CD4-positive, CD25-positive, alpha-beta regulatory T cell (primary cell): ENCODE results near the gene HPCA. TPM values are rescaled to one million over a fixed set of nuclear protein-coding genes. Genes with fewer than 3 reads are reported as not detected.

Experiments
- ATAC-seq, 2 donors: fragments of 150-1000 bp; cut with Tn5 transposase; one replicate each; pipeline ENCODE4 v1.10.0; 2021; ENCODE audit warnings: low read depth in 2 of 2, moderate number of reproducible peaks in 2 of 2, moderate library complexity in 1 of 2
- DNase-seq, 3 donors: peaks; one replicate each; pipeline versions ENCODE4 v3.0.0 to v3.0.0-alpha.2; 2012 to 2022; ENCODE audit warnings: mixed read lengths in 1 of 3
- H3K27ac ChIP-seq: one replicate; pipeline ENCODE4 v1.7.0; 2013; ENCODE audit warnings: mild to moderate bottlenecking, low read length; ENCODE audit not compliant: insufficient read depth, poor library complexity, severe bottlenecking
- H3K27me3 ChIP-seq: one replicate; pipeline ENCODE4 v1.7.0; 2013; ENCODE audit warnings: low read length; ENCODE audit not compliant: control insufficient read depth, insufficient read depth
- H3K36me3 ChIP-seq: one replicate; pipeline ENCODE4 v1.7.0; 2013; ENCODE audit warnings: mild to moderate bottlenecking, low read length, moderate library complexity; ENCODE audit not compliant: control insufficient read depth, insufficient read depth
- H3K4me1 ChIP-seq: 2 replicates; pipeline ENCODE4 v1.7.0; 2013; ENCODE audit warnings: mild to moderate bottlenecking, low read length; ENCODE audit not compliant: insufficient read depth, control insufficient read depth, poor library complexity, severe bottlenecking
- H3K4me3 ChIP-seq: one replicate; pipeline ENCODE4 v1.7.0; 2013; ENCODE audit warnings: low read depth, mild to moderate bottlenecking, low read length, moderate library complexity
- H3K9me3 ChIP-seq, 2 experiments: 1 replicate in 1 of 2; 2 replicates in 1 of 2; pipeline ENCODE4 v1.7.0; 2013; ENCODE audit warnings: low read length in 2 of 2, mild to moderate bottlenecking in 1 of 2, moderate library complexity in 1 of 2; ENCODE audit not compliant: control insufficient read depth in 2 of 2
- H3K27ac Mint-ChIP-seq, 3 donors: one replicate each; pipeline ENCODE4 v1.8.0; 2020 to 2022; ENCODE audit warnings: mild to moderate bottlenecking in 3 of 3, mixed read lengths in 3 of 3, moderate library complexity in 2 of 3
- H3K27me3 Mint-ChIP-seq: one replicate; pipeline ENCODE4 v1.8.0; 2022; ENCODE audit warnings: mild to moderate bottlenecking, mixed read lengths
- H3K36me3 Mint-ChIP-seq: one replicate; pipeline ENCODE4 v1.8.0; 2020; ENCODE audit warnings: mixed read lengths
- H3K4me1 Mint-ChIP-seq, 4 donors: one replicate each; pipeline ENCODE4 v1.8.0; 2020 to 2022; ENCODE audit warnings: mixed read lengths in 4 of 4, mild to moderate bottlenecking in 1 of 4
- H3K4me3 Mint-ChIP-seq, 4 donors: one replicate each; pipeline ENCODE4 v1.8.0; 2020 to 2022; ENCODE audit warnings: mild to moderate bottlenecking in 4 of 4, mixed read lengths in 4 of 4, moderate library complexity in 3 of 4
- H3K9me3 Mint-ChIP-seq, 7 donors: one replicate each; pipeline ENCODE4 v1.8.0; 2020 to 2022; ENCODE audit warnings: mixed read lengths in 7 of 7, mild to moderate bottlenecking in 3 of 7, moderate library complexity in 2 of 7
- polyA plus RNA-seq, 4 donors: library from polyadenylated mRNA; unstranded; fragments of 300-500 nt; fragmentation: Illumina TruSeq; gene quantifications; one replicate each; pipeline ENCODE4 v1.2.3, GENCODE V29; 2021
- total RNA-seq: library from RNA; stranded (reverse); gene quantifications from one replicate; pipeline ENCODE4 v1.2.3, GENCODE V29; 2022

HPCA gene
- total and polyA plus RNA-seq, 5 donors from 2014 or later, result not detected

GRCh38 chr1:32861904-32862695 is 24.2 kb upstream of the HPCA start:
- H3K4me1 Mint-ChIP-seq, result peaks cover 0 to 3% (median 0%) of the 10 kb centered on the region in 4 donors
- peaks cover 31% of the 10 kb centered on the region for H3K36me3 Mint-ChIP-seq
- Histone ChIP-seq H3K4me3 (no peak overlapping the region), H3K4me1 (no peaks in the 10 kb centered on the region), H3K9me3 (no peaks in the 10 kb centered on the region), H3K27me3 (no peaks in the 10 kb centered on the region), H3K27ac (no peak overlapping the region), H3K36me3 (peaks cover 12% of the 10 kb centered on the region)
- ATAC-seq (no peak), DNase-seq (no peak)
- H3K4me3 Mint-ChIP-seq, result no peak overlapping the region
- no peak overlapping the region for H3K27ac Mint-ChIP-seq
- H3K9me3 Mint-ChIP-seq, result no peaks in the 10 kb centered on the region
- peaks cover 5% of the 10 kb centered on the region for H3K27me3 Mint-ChIP-seq

GRCh38 chr1:32863218-32863880 is 22.9 kb upstream of the HPCA start:
- peaks cover 36% of the 10 kb centered on the region for H3K36me3 Mint-ChIP-seq

GRCh38 chr1:32863881-32864245 is 22.4 kb upstream of the HPCA start:
- Mint-ChIP-seq H3K36me3 (peaks cover 41% of the 10 kb centered on the region), H3K4me3 (no peak overlapping the region), H3K27ac (no peak overlapping the region), H3K4me1 (peaks cover 0 to 3% (median 0%) of the 10 kb centered on the region in 4 donors), H3K27me3 (peaks cover 6% of the 10 kb centered on the region), H3K9me3 (no peaks in the 10 kb centered on the region)
- H3K36me3 ChIP-seq, result peaks cover 12% of the 10 kb centered on the region
- no peak overlapping the region for H3K27ac ChIP-seq
- ATAC-seq (no peak), DNase-seq (no peak)
- H3K9me3 ChIP-seq, result no peaks in the 10 kb centered on the region
- H3K4me1 ChIP-seq, result no peaks in the 10 kb centered on the region
- no peak overlapping the region for H3K4me3 ChIP-seq
- no peaks in the 10 kb centered on the region for H3K27me3 ChIP-seq

More at GRCh38 chr1:32863218-32863880, 22.9 kb upstream of the HPCA start:
- H3K36me3 ChIP-seq, result peaks cover 12% of the 10 kb centered on the region
- H3K27ac ChIP-seq, result no peak overlapping the region
- ATAC-seq (no peak), DNase-seq (no peak)
- no peaks in the 10 kb centered on the region for H3K9me3 ChIP-seq
- H3K4me1 ChIP-seq, result no peaks in the 10 kb centered on the region
- H3K4me3 ChIP-seq, result no peak overlapping the region
- H3K27me3 Mint-ChIP-seq, result peaks cover 6% of the 10 kb centered on the region
- no peak overlapping the region for H3K27ac Mint-ChIP-seq
- no peaks in the 10 kb centered on the region for H3K27me3 ChIP-seq
- no peaks in the 10 kb centered on the region for H3K9me3 Mint-ChIP-seq
- H3K4me1 Mint-ChIP-seq, result peaks cover 0 to 3% (median 0%) of the 10 kb centered on the region in 4 donors
- no peak overlapping the region for H3K4me3 Mint-ChIP-seq

- Mint-ChIP-seq H3K4me3 (no peak overlapping the region), H3K4me1 (peaks cover 0 to 3% (median 2%) of the 10 kb centered on the region in 4 donors), H3K9me3 (no peaks in the 10 kb centered on the region), H3K27ac (no peak overlapping the region), H3K36me3 (peaks cover 46% of the 10 kb centered on the region), H3K27me3 (peaks cover 9% of the 10 kb centered on the region)
- H3K9me3 ChIP-seq, result no peaks in the 10 kb centered on the region
- H3K4me3 ChIP-seq, result no peak overlapping the region
- H3K4me1 ChIP-seq, result no peaks in the 10 kb centered on the region
- no peaks in the 10 kb centered on the region for H3K27me3 ChIP-seq
- DNase-seq (no peak), ATAC-seq (no peak)
- H3K27ac ChIP-seq, result no peak overlapping the region
- peaks cover 12% of the 10 kb centered on the region for H3K36me3 ChIP-seq
These were observed 21.8 kb upstream of the HPCA start for GRCh38 chr1:32864375-32865019.

- Mint-ChIP-seq H3K9me3 (peaks cover 0 to 2% (median 0%) of the 10 kb centered on the region in 7 donors), H3K27ac (peak overlapping the region in 1 of 3 donors; percentile 2), H3K4me1 (peaks cover 0 to 10% (median 2%) of the 10 kb centered on the region in 4 donors), H3K4me3 (no peak overlapping the region), H3K36me3 (peaks cover 43% of the 10 kb centered on the region), H3K27me3 (peaks cover 15% of the 10 kb centered on the region)
- peaks cover 2% of the 10 kb centered on the region for H3K27me3 ChIP-seq
- no peak for ATAC-seq
- no peak for DNase-seq
- H3K4me1 ChIP-seq, result peaks cover 3% of the 10 kb centered on the region
- no peak overlapping the region for H3K4me3 ChIP-seq
- H3K9me3 ChIP-seq, result no peaks in the 10 kb centered on the region
- no peak overlapping the region for H3K27ac ChIP-seq
- H3K36me3 ChIP-seq, result peaks cover 12% of the 10 kb centered on the region
These were observed 20.5 kb upstream of the HPCA start for GRCh38 chr1:32865639-32866405.

GRCh38 chr1:32867151-32867550 is 19.1 kb upstream of the HPCA start:
- Mint-ChIP-seq H3K9me3 (peaks cover 0 to 2% (median 0%) of the 10 kb centered on the region in 7 donors), H3K27me3 (peaks cover 27% of the 10 kb centered on the region), H3K4me1 (peaks cover 0 to 21% (median 3%) of the 10 kb centered on the region in 4 donors), H3K36me3 (peaks cover 36% of the 10 kb centered on the region), H3K27ac (peak overlapping the region in 1 of 3 donors; percentile 76), H3K4me3 (peak overlapping the region in 1 of 4 donors; percentile 56)
- Histone ChIP-seq H3K27me3 (peaks cover 8% of the 10 kb centered on the region), H3K9me3 (no peaks in the 10 kb centered on the region), H3K36me3 (peaks cover 6% of the 10 kb centered on the region), H3K4me1 (peaks cover 8% of the 10 kb centered on the region), H3K27ac (no peak overlapping the region), H3K4me3 (no peak overlapping the region)
- DNase-seq (no peak), ATAC-seq (no peak)

- H3K4me1 Mint-ChIP-seq, result peaks cover 0 to 23% (median 3%) of the 10 kb centered on the region in 4 donors
- Histone ChIP-seq H3K4me3 (no peak overlapping the region), H3K27ac (no peak overlapping the region), H3K36me3 (peaks cover 3% of the 10 kb centered on the region), H3K27me3 (peaks cover 8% of the 10 kb centered on the region), H3K4me1 (peaks cover 12% of the 10 kb centered on the region), H3K9me3 (no peaks in the 10 kb centered on the region)
- DNase-seq (no peak), ATAC-seq (no peak)
- peaks cover 31% of the 10 kb centered on the region for H3K27me3 Mint-ChIP-seq
- no peak overlapping the region for H3K4me3 Mint-ChIP-seq
- H3K36me3 Mint-ChIP-seq, result peaks cover 32% of the 10 kb centered on the region
- peaks cover 0 to 2% (median 0%) of the 10 kb centered on the region in 7 donors for H3K9me3 Mint-ChIP-seq
- H3K27ac Mint-ChIP-seq, result no peak overlapping the region
These were observed 18.6 kb upstream of the HPCA start for GRCh38 chr1:32867671-32868070.
